ENCODE results near the gene INO80C. TPM values are rescaled to one million over a fixed set of nuclear protein-coding genes. Genes with fewer than 3 reads are reported as not detected.
"Not testable (repeated sequence)": the region's sequence is repeated elsewhere in the genome, so short reads cannot be mapped to it uniquely, and the experiment has no call there.

The INO80C gene
- total RNA-seq, 2 experiments from 2014 or later, result 17.3 to 21.7 TPM

- ATAC-seq (ENCODE audit: low read depth) (no peak), DNase-seq (no peak)
- Mint-ChIP-seq H3K9me3 (no peaks in the 10 kb centered on the region), H3K36me3 (peaks cover 12% of the 10 kb centered on the region), H3K4me3 (no peak overlapping the region), H3K27me3 (no peaks in the 10 kb centered on the region), H3K27ac (no peak overlapping the region), H3K4me1 (peaks cover 14% of the 10 kb centered on the region)
- POLR2A ChIA-PET, result no interaction called here
Observed at GRCh38 chr18:35489913-35490490, 7.8 kb downstream of the INO80C start.

GRCh38 chr18:35489281-35489680 is 8.5 kb downstream of the INO80C start:
- H3K27ac Mint-ChIP-seq; H3K9me3 Mint-ChIP-seq; H3K4me1 Mint-ChIP-seq; H3K4me3 Mint-ChIP-seq; DNase-seq; H3K27me3 Mint-ChIP-seq; POLR2A ChIA-PET; ATAC-seq (ENCODE audit: low read depth): not testable (repeated sequence)
- peaks cover 12% of the 10 kb centered on the region for H3K36me3 Mint-ChIP-seq

GRCh38 chr18:35488396-35488795 is 9.4 kb downstream of the INO80C start:
- POLR2A ChIA-PET; H3K4me3 Mint-ChIP-seq; H3K9me3 Mint-ChIP-seq; DNase-seq; H3K4me1 Mint-ChIP-seq; H3K27me3 Mint-ChIP-seq; ATAC-seq (ENCODE audit: low read depth); H3K27ac Mint-ChIP-seq: not testable (repeated sequence)
- H3K36me3 Mint-ChIP-seq, result peaks cover 14% of the 10 kb centered on the region

- H3K27ac Mint-ChIP-seq; H3K9me3 Mint-ChIP-seq; H3K4me3 Mint-ChIP-seq; DNase-seq; POLR2A ChIA-PET; ATAC-seq (ENCODE audit: low read depth); H3K27me3 Mint-ChIP-seq: not testable (repeated sequence)
- Mint-ChIP-seq H3K36me3 (peaks cover 16% of the 10 kb centered on the region), H3K4me1 (peaks cover 11% of the 10 kb centered on the region)
Observed at GRCh38 chr18:35487525-35487924, 10.2 kb downstream of the INO80C start.

- POLR2A ChIA-PET, result interaction anchor here (0.7 kb wide), 1 partner anchor 10 kb away, joined by 11 read pairs; no protein-coding TSS in a partner anchor
- ATAC-seq (ENCODE audit: low read depth) (no peak), DNase-seq (no peak)
- peaks cover 16% of the 10 kb centered on the region for H3K36me3 Mint-ChIP-seq
- no peak overlapping the region for H3K27ac Mint-ChIP-seq
- H3K4me3 Mint-ChIP-seq, result no peak overlapping the region
- H3K9me3 Mint-ChIP-seq, result no peaks in the 10 kb centered on the region
- no peaks in the 10 kb centered on the region for H3K27me3 Mint-ChIP-seq
- H3K4me1 Mint-ChIP-seq, result peaks cover 2% of the 10 kb centered on the region
Observed at GRCh38 chr18:35485852-35486251, 11.9 kb downstream of the INO80C start.

- H3K9me3 Mint-ChIP-seq, result no peaks in the 10 kb centered on the region
- no peaks in the 10 kb centered on the region for H3K27me3 Mint-ChIP-seq
- H3K4me1 Mint-ChIP-seq, result peaks cover 2% of the 10 kb centered on the region
- H3K4me3 Mint-ChIP-seq, result no peak overlapping the region
- no peak for DNase-seq
- no peak overlapping the region for H3K27ac Mint-ChIP-seq
- H3K36me3 Mint-ChIP-seq, result peaks cover 15% of the 10 kb centered on the region
- POLR2A ChIA-PET, result no interaction called here
- no peak for ATAC-seq (ENCODE audit: low read depth)
Observed at GRCh38 chr18:35484034-35484433, 13.7 kb downstream of the INO80C start.

- Mint-ChIP-seq H3K36me3 (peaks cover 11% of the 10 kb centered on the region), H3K27ac (no peak overlapping the region), H3K4me3 (no peak overlapping the region), H3K4me1 (peaks cover 4% of the 10 kb centered on the region), H3K27me3 (no peaks in the 10 kb centered on the region), H3K9me3 (no peaks in the 10 kb centered on the region)
- DNase-seq, result no peak
- POLR2A ChIA-PET, result no interaction called here
- ATAC-seq (ENCODE audit: low read depth), result no peak
Observed at GRCh38 chr18:35481960-35482366, 15.8 kb downstream of the INO80C start.

GRCh38 chr18:35479911-35480586 is 17.7 kb downstream of the INO80C start:
- H3K36me3 Mint-ChIP-seq, result peaks cover 9% of the 10 kb centered on the region
- H3K4me1 Mint-ChIP-seq, result peaks cover 4% of the 10 kb centered on the region
- H3K4me3 Mint-ChIP-seq, result no peak overlapping the region
- H3K27ac Mint-ChIP-seq, result no peak overlapping the region
- no peak for ATAC-seq (ENCODE audit: low read depth)
- DNase-seq, result no peak
- no peaks in the 10 kb centered on the region for H3K27me3 Mint-ChIP-seq
- peaks cover under 1% of the 10 kb centered on the region for H3K9me3 Mint-ChIP-seq
- POLR2A ChIA-PET, result no interaction called here

- Mint-ChIP-seq H3K27ac (no peak overlapping the region), H3K9me3 (peaks cover 3% of the 10 kb centered on the region), H3K36me3 (peaks cover 16% of the 10 kb centered on the region), H3K4me3 (no peak overlapping the region), H3K27me3 (no peaks in the 10 kb centered on the region), H3K4me1 (peaks cover 4% of the 10 kb centered on the region)
- POLR2A ChIA-PET, result interaction anchor here (0.6 kb wide), 1 partner anchor 16 kb away, joined by 3 read pairs; no protein-coding TSS in a partner anchor
- no peak for DNase-seq
- peak; percentile 30 for ATAC-seq (ENCODE audit: low read depth)
Observed at GRCh38 chr18:35478520-35479435, 19.0 kb downstream of the INO80C start.

GRCh38 chr18:35477974-35478373 is 19.8 kb downstream of the INO80C start:
- POLR2A ChIA-PET, result no interaction called here
- Mint-ChIP-seq H3K27me3 (no peaks in the 10 kb centered on the region), H3K9me3 (peaks cover 3% of the 10 kb centered on the region), H3K36me3 (peaks cover 19% of the 10 kb centered on the region), H3K27ac (no peak overlapping the region), H3K4me1 (peaks cover 4% of the 10 kb centered on the region), H3K4me3 (no peak overlapping the region)
- ATAC-seq (ENCODE audit: low read depth) (no peak), DNase-seq (no peak)

GRCh38 chr18:35477497-35477896 is 20.3 kb downstream of the INO80C start:
- Mint-ChIP-seq H3K9me3 (peaks cover 3% of the 10 kb centered on the region), H3K27ac (no peak overlapping the region)
- POLR2A ChIA-PET, result no interaction called here

GRCh38 chr18:35474884-35475283 is 22.9 kb downstream of the INO80C start:
- POLR2A ChIA-PET, result no interaction called here
- Mint-ChIP-seq H3K27me3 (no peaks in the 10 kb centered on the region), H3K4me3 (no peak overlapping the region), H3K9me3 (peaks cover 3% of the 10 kb centered on the region), H3K4me1 (peaks cover 2% of the 10 kb centered on the region), H3K27ac (no peak overlapping the region), H3K36me3 (peaks cover 23% of the 10 kb centered on the region)
- ATAC-seq (ENCODE audit: low read depth) (no peak), DNase-seq (no peak)

More at GRCh38 chr18:35477497-35477896, 20.3 kb downstream of the INO80C start:
- ATAC-seq (ENCODE audit: low read depth) (no peak), DNase-seq (no peak)
- Mint-ChIP-seq H3K36me3 (peaks cover 23% of the 10 kb centered on the region), H3K27me3 (no peaks in the 10 kb centered on the region), H3K4me1 (peaks cover 2% of the 10 kb centered on the region), H3K4me3 (no peak overlapping the region)

GRCh38 chr18:35473562-35473961 is 24.2 kb downstream of the INO80C start:
- POLR2A ChIA-PET, result no interaction called here
- ATAC-seq (ENCODE audit: low read depth), result no peak
- DNase-seq, result no peak

More at GRCh38 chr18:35473562-35473961, 24.2 kb downstream of the INO80C start:
- no peak overlapping the region for H3K27ac Mint-ChIP-seq
- H3K4me1 Mint-ChIP-seq, result peaks cover 1% of the 10 kb centered on the region
- no peaks in the 10 kb centered on the region for H3K27me3 Mint-ChIP-seq
- no peak overlapping the region for H3K4me3 Mint-ChIP-seq
- peaks cover 23% of the 10 kb centered on the region for H3K36me3 Mint-ChIP-seq
- H3K9me3 Mint-ChIP-seq, result peaks cover 3% of the 10 kb centered on the region

Data from activated naive CD8-positive, alpha-beta T cell treated with anti-CD3 and anti-CD28 coated beads, Interleukin-2, amount 10 ng/mL, durations not matched to agents 7 days and 5 days (primary cell).